NCI-H2227 (cell line): ENCODE measurements around the gene POLR3C.
"Not testable (repeated sequence)": the region's sequence is repeated elsewhere in the genome, so short reads cannot be mapped to it uniquely, and the experiment has no call there.

Experiments
- DNase-seq: peaks from one replicate; lab custom pipeline; 2025; ENCODE audit not compliant: unreplicated experiment; lab: John Stamatoyannopoulos, UW

POLR3C gene

GRCh38 chr1:145823565-145824498 is at the start of gene POLR3C, which contains the start of gene RNF115:
Gene POLR3C (plus strand): TSS chr1:145824200. CDS start chr1:145825777, 1,577 bp downstream.
Gene RNF115 (minus strand): TSS chr1:145824095. CDS start chr1:145823873, 222 bp downstream.
- DNase-seq: peak; percentile 96

- DNase-seq: no peak
These were observed 46.4 kb upstream of the POLR3C start for GRCh38 chr1:145777357-145778145.

- DNase-seq: no peak
These were observed 45.9 kb upstream of the POLR3C start for GRCh38 chr1:145778146-145778540.

GRCh38 chr1:145782272-145783099 is 41.5 kb upstream of the POLR3C start:
- no peak for DNase-seq

GRCh38 chr1:145784409-145784808 is 39.6 kb upstream of the POLR3C start:
- DNase-seq: no peak

- DNase-seq: no peak
These were observed 38.5 kb upstream of the POLR3C start for GRCh38 chr1:145785547-145785946.

GRCh38 chr1:145786271-145786670 is 37.7 kb upstream of the POLR3C start:
- DNase-seq: no peak

- no peak for DNase-seq
These were observed 35.4 kb upstream of the POLR3C start for GRCh38 chr1:145788580-145788979.

GRCh38 chr1:145791860-145792259 is 32.1 kb upstream of the POLR3C start:
- not testable (repeated sequence) for DNase-seq

- no peak for DNase-seq
These were observed 31.5 kb upstream of the POLR3C start for GRCh38 chr1:145792484-145792883.

- DNase-seq: no peak
These were observed 28.6 kb upstream of the POLR3C start for GRCh38 chr1:145795257-145795881.

GRCh38 chr1:145796753-145797152 is 27.2 kb upstream of the POLR3C start:
- DNase-seq: no peak

- DNase-seq: no peak
These were observed 24.2 kb upstream of the POLR3C start for GRCh38 chr1:145799806-145800205.

GRCh38 chr1:145804235-145805045 is 19.6 kb upstream of the POLR3C start:
- DNase-seq: no peak

GRCh38 chr1:145805057-145805456 is 18.9 kb upstream of the POLR3C start:
- no peak for DNase-seq

GRCh38 chr1:145806408-145806807 is 17.6 kb upstream of the POLR3C start:
- no peak for DNase-seq

- DNase-seq: no peak
These were observed 17.2 kb upstream of the POLR3C start for GRCh38 chr1:145806844-145807243.

GRCh38 chr1:145812977-145813810 is 10.8 kb upstream of the POLR3C start:
- not testable (repeated sequence) for DNase-seq

GRCh38 chr1:145818095-145818494 is 5.9 kb upstream of the POLR3C start:
- not testable (repeated sequence) for DNase-seq
